ENCODE data around the gene DENND4B. TPM values are rescaled to one million over a fixed set of nuclear protein-coding genes. Genes with fewer than 3 reads are reported as not detected.

Gene DENND4B
- total RNA-seq: 100 to 1,000 TPM; 211 to 216 TPM
- 10 to 100 TPM in 1 of 2 donors, 1 to 10 TPM in 1; 6.9 to 34.0 TPM for polyA plus RNA-seq

GRCh38 chr1:153946622-153947241, at the start of gene DENND4B:
Gene DENND4B, minus strand, starts transcription at chr1:153946718. Its CDS starts 2,344 bp downstream, at chr1:153944374.
- DNase-seq: peak; percentile 69 to 79 (median 74)
- peak within 1 kb of the TSS; percentile 47 to 72 for H3K4me3 ChIP-seq (ENCODE audit: low read length in 2 of 2)
- intact Hi-C loops (cut with micrococcal nuclease): loop anchor here (1.0 kb wide), 3 partner anchors 21 to 149 kb away; partner anchors contain the start of gene CREB3L4
- ChIA-PET CTCF (ENCODE audit: partially characterized antibody) (interaction anchor here (0.6 to 4.8 kb wide), 19 partner anchors 9 to 149 kb away, joined by 3 to 69 read pairs (median 11); partner anchors contain the start of genes CREB3L4, CRTC2, GATAD2B and JTB), POLR2A (ENCODE audit: partially characterized antibody) (interaction anchor here (1.1 to 13.0 kb wide), 16 partner anchors 10 to 275 kb away, joined by 3 to 298 read pairs (median 15); partner anchors contain the start of genes CREB3L4, CRTC2, GATAD2B and JTB)
- peaks cover 0 to 4% (median 0%) of the 10 kb centered on the region in 8 donors for H3K9me3 Mint-ChIP-seq
- peaks cover 52% of the 10 kb centered on the region for H3K36me3 ChIP-seq (ENCODE audit: insufficient read depth, low read length)
- H3K27ac Mint-ChIP-seq: peak within 1 kb of the TSS; percentile 96 to 98 (median 98)
- H3K27ac ChIP-seq (ENCODE audit: low read depth, low read length): peak within 1 kb of the TSS; percentile 83
- no peaks in the 10 kb centered on the region for H3K9me3 ChIP-seq (ENCODE audit: control insufficient read depth in 1 of 2, low read length in 2 of 2)
- H3K36me3 Mint-ChIP-seq: peaks cover 28 to 70% of the 10 kb centered on the region in 2 donors
- H3K4me3 Mint-ChIP-seq: peak within 1 kb of the TSS; percentile 89 to 99 (median 96)
- peaks cover 0 to 4% of the 10 kb centered on the region in 2 donors for H3K27me3 Mint-ChIP-seq
- H3K4me1 Mint-ChIP-seq: peaks cover 18 to 45% (median 30%) of the 10 kb centered on the region in 4 donors
- peaks cover 35% of the 10 kb centered on the region for H3K4me1 ChIP-seq (ENCODE audit: insufficient read depth, low read length)
- no peaks in the 10 kb centered on the region for H3K27me3 ChIP-seq (ENCODE audit: insufficient read depth, low read length)

GRCh38 chr1:153995640-153996039, 49.1 kb upstream of the DENND4B start:
- DNase-seq: no peak
- Mint-ChIP-seq H3K4me1 (peaks cover 14 to 27% (median 20%) of the 10 kb centered on the region in 4 donors), H3K9me3 (peaks cover 0 to 5% (median 0%) of the 10 kb centered on the region in 8 donors), H3K4me3 (peak overlapping the region in 1 of 8 donors; percentile 10), H3K27me3 (no peaks in the 10 kb centered on the region), H3K27ac (peak overlapping the region in 3 of 7 donors; percentile 43 to 65 (median 65)), H3K36me3 (peaks cover 29 to 39% of the 10 kb centered on the region in 2 donors)
- Histone ChIP-seq H3K4me1 (ENCODE audit: insufficient read depth, low read length) (peaks cover 26% of the 10 kb centered on the region), H3K27me3 (ENCODE audit: insufficient read depth, low read length) (no peaks in the 10 kb centered on the region), H3K4me3 (ENCODE audit: low read length in 2 of 2) (no peak overlapping the region), H3K27ac (ENCODE audit: low read depth, low read length) (no peak overlapping the region), H3K36me3 (ENCODE audit: insufficient read depth, low read length) (peaks cover 15% of the 10 kb centered on the region), H3K9me3 (ENCODE audit: control insufficient read depth in 1 of 2, low read length in 2 of 2) (no peaks in the 10 kb centered on the region)
- ChIA-PET CTCF (ENCODE audit: partially characterized antibody) (interaction anchor here (1.1 to 1.5 kb wide), 2 partner anchors 9 to 198 kb away, joined by 3 to 7 read pairs; partner anchors contain the start of gene RAB13), POLR2A (ENCODE audit: partially characterized antibody) (interaction anchor here (1.6 to 1.9 kb wide), 2 partner anchors 18 to 73 kb away, joined by 6 to 7 read pairs; partner anchors contain the start of genes GATAD2B and JTB)
- intact Hi-C loops (cut with micrococcal nuclease): no loop called here

- Histone ChIP-seq H3K4me3 (ENCODE audit: low read length in 2 of 2) (no peak overlapping the region), H3K27me3 (ENCODE audit: insufficient read depth, low read length) (no peaks in the 10 kb centered on the region), H3K36me3 (ENCODE audit: insufficient read depth, low read length) (peaks cover 15% of the 10 kb centered on the region), H3K9me3 (ENCODE audit: control insufficient read depth in 1 of 2, low read length in 2 of 2) (no peaks in the 10 kb centered on the region), H3K4me1 (ENCODE audit: insufficient read depth, low read length) (peaks cover 29% of the 10 kb centered on the region), H3K27ac (ENCODE audit: low read depth, low read length) (no peak overlapping the region)
- H3K4me3 Mint-ChIP-seq: peak overlapping the region in 1 of 8 donors; percentile 10
- peaks cover 0 to 6% (median 0%) of the 10 kb centered on the region in 8 donors for H3K9me3 Mint-ChIP-seq
- peak overlapping the region in 2 of 7 donors; percentile 53 to 65 for H3K27ac Mint-ChIP-seq
- peaks cover 18 to 31% (median 24%) of the 10 kb centered on the region in 4 donors for H3K4me1 Mint-ChIP-seq
- ChIA-PET CTCF (ENCODE audit: partially characterized antibody) (interaction anchor here (1.1 to 1.5 kb wide), 2 partner anchors 9 to 198 kb away, joined by 3 to 7 read pairs; partner anchors contain the start of gene RAB13), POLR2A (ENCODE audit: partially characterized antibody) (interaction anchor here (0.6 to 1.9 kb wide), 3 partner anchors 17 to 238 kb away, joined by 3 to 7 read pairs (median 6); partner anchors contain the start of genes GATAD2B and JTB)
- intact Hi-C loops (cut with micrococcal nuclease): no loop called here
- H3K36me3 Mint-ChIP-seq: peaks cover 29 to 41% of the 10 kb centered on the region in 2 donors
- no peaks in the 10 kb centered on the region for H3K27me3 Mint-ChIP-seq
- no peak for DNase-seq
These were observed 48.7 kb upstream of the DENND4B start for GRCh38 chr1:153995202-153995601.

- Mint-ChIP-seq H3K27me3 (no peaks in the 10 kb centered on the region), H3K4me3 (peak overlapping the region; percentile 94 to 99 (median 98)), H3K9me3 (peaks cover 0 to 6% (median 0%) of the 10 kb centered on the region in 8 donors), H3K36me3 (peaks cover 29 to 41% of the 10 kb centered on the region in 2 donors), H3K27ac (peak overlapping the region; percentile 93 to 100 (median 100)), H3K4me1 (peaks cover 19 to 38% (median 29%) of the 10 kb centered on the region in 4 donors)
- no peaks in the 10 kb centered on the region for H3K27me3 ChIP-seq (ENCODE audit: insufficient read depth, low read length)
- H3K4me3 ChIP-seq (ENCODE audit: low read length in 2 of 2): peak overlapping the region in 1 of 2 donors; percentile 92
- peaks cover 15% of the 10 kb centered on the region for H3K36me3 ChIP-seq (ENCODE audit: insufficient read depth, low read length)
- peak overlapping the region; percentile 93 for H3K27ac ChIP-seq (ENCODE audit: low read depth, low read length)
- CTCF ChIA-PET (ENCODE audit: partially characterized antibody): interaction anchor here (1.3 to 11.0 kb wide), 5 partner anchors 14 to 343 kb away, joined by 3 to 169 read pairs (median 6); partner anchors contain the start of genes CREB3L4, DENND4B and JTB
- H3K4me1 ChIP-seq (ENCODE audit: insufficient read depth, low read length): peaks cover 36% of the 10 kb centered on the region
- intact Hi-C loops (cut with micrococcal nuclease): loop anchor here (2.0 kb wide), 2 partner anchors 191 to 359 kb away; no protein-coding TSS in a partner anchor
- no peak for DNase-seq
- H3K9me3 ChIP-seq (ENCODE audit: control insufficient read depth in 1 of 2, low read length in 2 of 2): no peaks in the 10 kb centered on the region
- POLR2A ChIA-PET (ENCODE audit: partially characterized antibody): interaction anchor here (0.6 to 8.0 kb wide), 18 partner anchors 9 to 358 kb away, joined by 3 to 164 read pairs (median 21); partner anchors contain the start of genes CHTOP, CREB3L4, DENND4B and GATAD2B
These were observed 45.3 kb upstream of the DENND4B start for GRCh38 chr1:153991806-153992205.

- ChIA-PET CTCF (ENCODE audit: partially characterized antibody) (interaction anchor here (1.3 to 11.0 kb wide), 6 partner anchors 13 to 344 kb away, joined by 3 to 169 read pairs (median 5); partner anchors contain the start of genes CREB3L4, DENND4B and JTB), POLR2A (ENCODE audit: partially characterized antibody) (interaction anchor here (0.6 to 8.0 kb wide), 47 partner anchors 10 to 964 kb away, joined by 3 to 164 read pairs (median 6); partner anchors contain the start of genes CHTOP, CREB3L4, CRTC2 and DENND4B)
- peaks cover 0 to 6% (median 0%) of the 10 kb centered on the region in 8 donors for H3K9me3 Mint-ChIP-seq
- peak overlapping the region; percentile 93 to 100 (median 100) for H3K27ac Mint-ChIP-seq
- Histone ChIP-seq H3K27me3 (ENCODE audit: insufficient read depth, low read length) (no peaks in the 10 kb centered on the region), H3K4me3 (ENCODE audit: low read length in 2 of 2) (peak overlapping the region; percentile 87 to 92), H3K4me1 (ENCODE audit: insufficient read depth, low read length) (peaks cover 37% of the 10 kb centered on the region), H3K36me3 (ENCODE audit: insufficient read depth, low read length) (peaks cover 15% of the 10 kb centered on the region), H3K9me3 (ENCODE audit: control insufficient read depth in 1 of 2, low read length in 2 of 2) (no peaks in the 10 kb centered on the region), H3K27ac (ENCODE audit: low read depth, low read length) (peak overlapping the region; percentile 93)
- H3K4me3 Mint-ChIP-seq: peak overlapping the region; percentile 94 to 99 (median 98)
- intact Hi-C loops (cut with micrococcal nuclease): loop anchor here (2.0 kb wide), 2 partner anchors 192 to 358 kb away; no protein-coding TSS in a partner anchor
- no peak for DNase-seq
- H3K36me3 Mint-ChIP-seq: peaks cover 29 to 41% of the 10 kb centered on the region in 2 donors
- peaks cover 2 to 3% of the 10 kb centered on the region in 2 donors for H3K27me3 Mint-ChIP-seq
- peaks cover 22 to 44% (median 33%) of the 10 kb centered on the region in 4 donors for H3K4me1 Mint-ChIP-seq
These were observed 44.7 kb upstream of the DENND4B start for GRCh38 chr1:153991151-153991630.

- H3K27me3 ChIP-seq (ENCODE audit: insufficient read depth, low read length): no peaks in the 10 kb centered on the region
- H3K4me1 ChIP-seq (ENCODE audit: insufficient read depth, low read length): peaks cover 37% of the 10 kb centered on the region
- DNase-seq: peak; percentile 93 to 97 (median 95)
- CTCF ChIA-PET (ENCODE audit: partially characterized antibody): interaction anchor here (1.0 to 11.0 kb wide), 9 partner anchors 12 to 344 kb away, joined by 3 to 169 read pairs (median 6); partner anchors contain the start of genes CREB3L4, DENND4B, JTB and SLC39A1
- peaks cover 15% of the 10 kb centered on the region for H3K36me3 ChIP-seq (ENCODE audit: insufficient read depth, low read length)
- H3K27ac ChIP-seq (ENCODE audit: low read depth, low read length): peak within 1 kb of the TSS; percentile 93
- Mint-ChIP-seq H3K27ac (peak within 1 kb of the TSS; percentile 93 to 100 (median 100)), H3K27me3 (peaks cover 2 to 3% of the 10 kb centered on the region in 2 donors), H3K36me3 (peaks cover 26 to 39% of the 10 kb centered on the region in 2 donors), H3K4me1 (peaks cover 22 to 42% (median 34%) of the 10 kb centered on the region in 4 donors), H3K9me3 (peaks cover 0 to 6% (median 0%) of the 10 kb centered on the region in 8 donors), H3K4me3 (peak within 1 kb of the TSS; percentile 94 to 99 (median 98))
- peak within 1 kb of the TSS; percentile 87 to 92 for H3K4me3 ChIP-seq (ENCODE audit: low read length in 2 of 2)
- POLR2A ChIA-PET (ENCODE audit: partially characterized antibody): interaction anchor here (0.5 to 8.0 kb wide), 72 partner anchors 8 to 1866 kb away, joined by 3 to 164 read pairs (median 4); partner anchors contain the start of genes CHTOP, CREB3L4, CRTC2 and DENND4B
- intact Hi-C loops (cut with micrococcal nuclease): loop anchor here (1.0 to 2.0 kb wide), 6 partner anchors 13 to 358 kb away; partner anchors contain the start of genes HAX1, JTB and UBAP2L
- H3K9me3 ChIP-seq (ENCODE audit: control insufficient read depth in 1 of 2, low read length in 2 of 2): no peaks in the 10 kb centered on the region
These were observed 44.1 kb upstream of the DENND4B start, which contains the start of gene RPS27 for GRCh38 chr1:153990468-153991150. Gene RPS27, plus strand, starts transcription at chr1:153990762. Its CDS starts 35 bp downstream, at chr1:153990797.

Data from CD4-positive, alpha-beta memory T cell (primary cell).